ENCODE measurements around the gene DYSF. TPM values are rescaled to one million over a fixed set of nuclear protein-coding genes. Genes with fewer than 3 reads are reported as not detected.

DYSF gene
- polyA plus RNA-seq, 1 of the 3 experiments (the other 2 are of a cell fraction): 0.10 TPM

DNA sequence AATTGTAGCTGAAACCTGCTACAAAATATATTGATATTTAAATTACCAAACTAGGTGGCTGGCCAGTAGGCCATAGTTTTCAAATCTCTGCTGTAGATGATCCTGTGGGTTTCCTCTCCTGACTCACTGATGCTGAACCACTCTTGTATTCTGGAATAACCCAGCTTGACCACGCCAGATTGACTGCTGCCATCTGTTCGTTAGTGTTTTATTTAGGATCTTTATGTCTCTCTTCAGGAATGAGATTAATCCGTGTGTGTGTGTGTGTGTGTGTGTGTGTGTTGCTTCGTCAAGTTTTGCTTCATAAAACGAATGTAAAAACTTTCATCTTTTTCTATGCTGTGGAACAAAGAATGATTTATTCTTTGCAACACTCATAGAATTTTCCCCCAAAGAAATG is 187.1 kb downstream of the DYSF start:
- TF ChIP-seq JUND (IDR thresholded peaks at IDR 0.05): no peak
- TF ChIP-seq IRF3 (IDR thresholded peaks at IDR 0.05; ENCODE audit: low read depth, low read length): no peak
- no peak for TF ChIP-seq NRF1 (IDR thresholded peaks at IDR 0.05; ENCODE audit: low read depth, low read length)
- no peak for TF ChIP-seq TAF1 (IDR thresholded peaks at IDR 0.05; ENCODE audit: borderline replicate concordance, low read depth, low read length)
- no peak for TF ChIP-seq NFIC (IDR thresholded peaks at IDR 0.05; ENCODE audit: borderline replicate concordance)
- no peak for TF ChIP-seq POLR2AphosphoS5 (IDR thresholded peaks at IDR 0.05; ENCODE audit: low read depth, low read length)
- TF ChIP-seq TEAD4 (IDR thresholded peaks at IDR 0.05; ENCODE audit: borderline replicate concordance, insufficient read depth): no peak
- TF ChIP-seq EP300 (IDR thresholded peaks at IDR 0.05; ENCODE audit: borderline replicate concordance in 1 of 2, low read depth in 1 of 2, low read length in 1 of 2): no peak
- TF ChIP-seq CHD2 (IDR thresholded peaks at IDR 0.05; ENCODE audit: low read length, partially characterized antibody): no peak
- no peak for TF ChIP-seq ZBTB33 (IDR thresholded peaks at IDR 0.05; ENCODE audit: borderline replicate concordance, low read depth)
- no peak for DNase-seq
- Histone ChIP-seq H3K4me2 (no peak overlapping the region), H3K9ac (no peak overlapping the region), H4K20me1 (ENCODE audit: insufficient read depth) (no peaks in the 10 kb centered on the region), H3K9me3 (no peaks in the 10 kb centered on the region), H2AFZ (ENCODE audit: low read depth) (no peak overlapping the region), H3K4me3 (ENCODE audit: low read depth in 2 of 2, low read length in 1 of 2) (no peak overlapping the region), H3K4me1 (ENCODE audit: control insufficient read depth in 1 of 2, insufficient read depth in 2 of 2, low read depth in 1 of 2, low read length in 1 of 2) (no peaks in the 10 kb centered on the region), H3K36me3 (replicated peaks in 1 of 2; ENCODE audit: control insufficient read depth in 1 of 2, insufficient read depth in 2 of 2, low read length in 1 of 2) (no peaks in the 10 kb centered on the region), H3K9me2 (no peaks in the 10 kb centered on the region), H3K79me2 (ENCODE audit: insufficient read depth) (no peaks in the 10 kb centered on the region), H3K27me3 (ENCODE audit: insufficient read depth) (no peaks in the 10 kb centered on the region), H3F3A (replicated peaks; ENCODE audit: insufficient read depth) (peaks cover 3% of the 10 kb centered on the region), H3K27ac (ENCODE audit: low read depth in 2 of 2, low read length in 1 of 2) (no peak overlapping the region)
- POLR2A ChIA-PET: no interaction called here
- 32% methylated on average over 5 of the region's 5 CpGs for WGBS (ENCODE audit: low lambda C conversion rate)
- CTCF ChIA-PET: interaction anchor here (1.5 kb wide), 1 partner anchor 94 kb away, joined by 3 read pairs; no protein-coding TSS in a partner anchor

DNA sequence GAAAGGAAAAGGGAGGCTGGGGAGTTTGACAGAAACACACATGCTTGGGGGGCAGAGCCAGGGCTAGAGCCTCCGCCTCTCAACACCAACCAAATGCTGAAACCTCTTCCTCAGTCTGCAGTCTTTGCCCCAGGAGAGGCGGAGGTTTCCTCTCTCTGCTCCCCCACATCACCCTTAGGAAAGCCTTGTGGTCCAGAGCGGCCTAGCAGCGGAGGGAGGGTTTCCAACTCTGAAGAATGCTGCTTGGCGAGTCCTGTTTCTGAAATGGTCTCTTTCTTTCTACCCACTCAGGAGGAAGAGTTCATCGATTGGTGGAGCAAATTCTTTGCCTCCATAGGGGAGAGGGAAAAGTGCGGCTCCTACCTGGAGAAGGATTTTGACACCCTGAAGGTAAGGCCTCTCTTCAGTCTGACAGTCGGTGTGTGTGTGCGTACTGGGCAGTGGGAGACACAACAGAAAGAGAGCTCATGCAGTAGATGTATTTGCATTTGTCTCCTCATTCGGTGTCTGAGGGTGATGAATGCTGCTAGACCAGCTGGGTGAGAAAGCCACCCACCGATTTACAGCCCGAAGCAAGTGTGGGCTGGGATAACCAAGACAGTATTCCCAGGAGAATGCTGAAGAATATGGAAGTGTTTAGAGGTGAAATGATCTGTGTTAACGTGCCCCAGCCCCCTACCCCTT is 190.5 kb downstream of the DYSF start:
- ChIA-PET POLR2A (no interaction called here), CTCF (interaction anchor here (0.7 kb wide), 1 partner anchor 19 kb away, joined by 3 read pairs; no protein-coding TSS in a partner anchor)
- no peaks in the 10 kb centered on the region for H3K9me2 ChIP-seq
- no peaks in the 10 kb centered on the region for H4K20me1 ChIP-seq (ENCODE audit: insufficient read depth)
- H3K9me3 ChIP-seq: no peaks in the 10 kb centered on the region
- no peaks in the 10 kb centered on the region for H3K27me3 ChIP-seq (ENCODE audit: insufficient read depth)
- H3K4me2 ChIP-seq: no peak overlapping the region
- H3K4me3 ChIP-seq (ENCODE audit: low read depth in 2 of 2, low read length in 1 of 2): no peak overlapping the region
- H3K27ac ChIP-seq (ENCODE audit: low read depth in 2 of 2, low read length in 1 of 2): no peak overlapping the region
- H3F3A ChIP-seq (replicated peaks; ENCODE audit: insufficient read depth): no peaks in the 10 kb centered on the region
- no peak for DNase-seq
- H3K36me3 ChIP-seq (replicated peaks in 1 of 2; ENCODE audit: control insufficient read depth in 1 of 2, insufficient read depth in 2 of 2, low read length in 1 of 2): no peaks in the 10 kb centered on the region
- no peaks in the 10 kb centered on the region for H3K79me2 ChIP-seq (ENCODE audit: insufficient read depth)
- no peak overlapping the region for H2AFZ ChIP-seq (ENCODE audit: low read depth)
- WGBS (ENCODE audit: low lambda C conversion rate): 64% methylated on average over 13 of the region's 13 CpGs
- no peaks in the 10 kb centered on the region for H3K4me1 ChIP-seq (ENCODE audit: control insufficient read depth in 1 of 2, insufficient read depth in 2 of 2, low read depth in 1 of 2, low read length in 1 of 2)
- H3K9ac ChIP-seq: no peak overlapping the region
- TF ChIP-seq ELF1 (IDR thresholded peaks at IDR 0.05) (no peak), YY1 (IDR thresholded peaks at IDR 0.05; ENCODE audit: low read depth) (no peak), RFX5 (IDR thresholded peaks at IDR 0.05; ENCODE audit: low read length) (no peak), SIN3A (IDR thresholded peaks at IDR 0.05; ENCODE audit: borderline replicate concordance, low read depth, low read length) (no peak), TAF1 (IDR thresholded peaks at IDR 0.05; ENCODE audit: borderline replicate concordance, low read depth, low read length) (no peak), FOSL2 (IDR thresholded peaks at IDR 0.05; ENCODE audit: borderline replicate concordance, low read depth) (no peak), RAD21 (IDR thresholded peaks at IDR 0.05; ENCODE audit: low read length) (no peak), EP300 (IDR thresholded peaks at IDR 0.05; ENCODE audit: borderline replicate concordance in 1 of 2, low read depth in 1 of 2, low read length in 1 of 2) (no peak), ZBTB33 (IDR thresholded peaks at IDR 0.05; ENCODE audit: borderline replicate concordance, low read depth) (no peak), POLR2AphosphoS5 (IDR thresholded peaks at IDR 0.05; ENCODE audit: low read depth, low read length) (no peak), MXI1 (IDR thresholded peaks at IDR 0.05; ENCODE audit: low read depth, low read length) (no peak), FOXM1 (IDR thresholded peaks at IDR 0.05; ENCODE audit: low read depth) (no peak), USF2 (IDR thresholded peaks at IDR 0.05; ENCODE audit: borderline replicate concordance, low read depth, low read length) (no peak), JUND (IDR thresholded peaks at IDR 0.05) (no peak), NRF1 (IDR thresholded peaks at IDR 0.05; ENCODE audit: low read depth, low read length) (no peak)
- TF ChIP-seq, protein P1, sequence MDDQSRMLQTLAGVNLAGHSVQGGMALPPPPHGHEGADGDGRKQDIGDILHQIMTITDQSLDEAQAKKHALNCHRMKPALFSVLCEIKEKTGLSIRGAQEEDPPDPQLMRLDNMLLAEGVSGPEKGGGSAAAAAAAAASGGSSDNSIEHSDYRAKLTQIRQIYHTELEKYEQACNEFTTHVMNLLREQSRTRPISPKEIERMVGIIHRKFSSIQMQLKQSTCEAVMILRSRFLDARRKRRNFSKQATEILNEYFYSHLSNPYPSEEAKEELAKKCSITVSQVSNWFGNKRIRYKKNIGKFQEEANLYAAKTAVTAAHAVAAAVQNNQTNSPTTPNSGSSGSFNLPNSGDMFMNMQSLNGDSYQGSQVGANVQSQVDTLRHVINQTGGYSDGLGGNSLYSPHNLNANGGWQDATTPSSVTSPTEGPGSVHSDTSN (IDR thresholded peaks at IDR 0.05): no peak
